ENCODE measurements around the gene CFAP20DC. TPM values are rescaled to one million over a fixed set of nuclear protein-coding genes. Genes with fewer than 3 reads are reported as not detected.

The CFAP20DC gene
- total RNA-seq, 1 donor: 2.2 TPM

DNA sequence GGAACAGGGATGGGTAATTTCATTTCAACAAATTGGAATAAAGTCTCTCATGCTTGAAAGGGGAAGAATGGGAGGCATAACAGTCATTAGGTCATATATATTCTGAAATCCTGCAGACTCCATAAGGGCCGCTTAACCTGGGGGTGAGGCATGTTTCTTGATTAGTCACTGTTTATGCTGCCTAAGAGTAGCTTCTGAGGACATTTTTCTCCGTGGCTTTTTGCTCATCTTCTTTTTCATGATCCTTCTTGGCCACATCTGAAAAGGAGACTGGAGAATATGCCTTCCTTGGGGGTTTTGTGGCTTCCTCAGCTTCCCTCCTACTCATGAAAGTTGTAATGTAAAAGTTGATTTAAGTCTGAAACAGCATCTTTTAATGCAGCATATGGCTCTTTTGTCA lies 20.0 kb upstream of the CFAP20DC start:
- TF ChIP-seq, protein P1, sequence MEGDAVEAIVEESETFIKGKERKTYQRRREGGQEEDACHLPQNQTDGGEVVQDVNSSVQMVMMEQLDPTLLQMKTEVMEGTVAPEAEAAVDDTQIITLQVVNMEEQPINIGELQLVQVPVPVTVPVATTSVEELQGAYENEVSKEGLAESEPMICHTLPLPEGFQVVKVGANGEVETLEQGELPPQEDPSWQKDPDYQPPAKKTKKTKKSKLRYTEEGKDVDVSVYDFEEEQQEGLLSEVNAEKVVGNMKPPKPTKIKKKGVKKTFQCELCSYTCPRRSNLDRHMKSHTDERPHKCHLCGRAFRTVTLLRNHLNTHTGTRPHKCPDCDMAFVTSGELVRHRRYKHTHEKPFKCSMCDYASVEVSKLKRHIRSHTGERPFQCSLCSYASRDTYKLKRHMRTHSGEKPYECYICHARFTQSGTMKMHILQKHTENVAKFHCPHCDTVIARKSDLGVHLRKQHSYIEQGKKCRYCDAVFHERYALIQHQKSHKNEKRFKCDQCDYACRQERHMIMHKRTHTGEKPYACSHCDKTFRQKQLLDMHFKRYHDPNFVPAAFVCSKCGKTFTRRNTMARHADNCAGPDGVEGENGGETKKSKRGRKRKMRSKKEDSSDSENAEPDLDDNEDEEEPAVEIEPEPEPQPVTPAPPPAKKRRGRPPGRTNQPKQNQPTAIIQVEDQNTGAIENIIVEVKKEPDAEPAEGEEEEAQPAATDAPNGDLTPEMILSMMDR (IDR thresholded peaks at IDR 0.05; ENCODE audit: extremely low read depth, low read depth, low read length): no peak
- Histone ChIP-seq H3K9me3 (ENCODE audit: low read depth, low read length) (no peaks in the 10 kb centered on the region), H3K79me2 (ENCODE audit: insufficient read depth, low read length) (no peaks in the 10 kb centered on the region), H3K27ac (ENCODE audit: low read depth, low read length) (no peak overlapping the region), H3K27me3 (ENCODE audit: insufficient read depth, low read length) (no peaks in the 10 kb centered on the region), H3K4me1 (ENCODE audit: insufficient read depth, low read length) (no peaks in the 10 kb centered on the region), H3K4me3 (ENCODE audit: insufficient read depth, low read length) (no peak overlapping the region), H2AFZ (ENCODE audit: low read length) (peak overlapping the region; percentile 20), H4K20me1 (ENCODE audit: insufficient read depth, low read length) (no peaks in the 10 kb centered on the region), H3K36me3 (ENCODE audit: insufficient read depth, low read length) (no peaks in the 10 kb centered on the region), H3K4me2 (ENCODE audit: insufficient read depth, low read length) (no peak overlapping the region)
- DNase-seq (ENCODE audit: insufficient read length, low spot score, missing footprints): peak; percentile 47

DNA sequence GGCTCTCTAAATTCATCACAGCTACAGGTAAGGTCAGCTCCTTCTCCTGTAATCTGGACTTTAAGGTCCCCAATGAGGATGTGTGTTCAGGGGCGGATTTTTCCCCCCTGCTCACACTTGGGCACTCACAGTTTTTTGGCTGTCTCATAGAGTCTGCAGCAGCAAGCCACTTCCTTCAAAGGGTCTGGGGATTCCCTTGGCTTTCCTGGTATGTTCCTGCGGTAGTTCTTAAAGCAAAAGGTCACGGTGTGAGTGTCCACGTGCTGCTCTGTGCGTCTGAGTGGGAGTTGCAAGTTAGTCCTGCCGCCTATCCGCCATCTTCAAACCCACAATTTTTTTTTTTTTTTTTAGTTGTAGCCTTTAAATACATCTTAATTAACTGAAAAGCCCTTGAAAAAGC lies 15.4 kb upstream of the CFAP20DC start:
- no peak for DNase-seq (ENCODE audit: insufficient read length, low spot score, missing footprints)
- peak overlapping the region; percentile 83 for H2AFZ ChIP-seq (ENCODE audit: low read length)
- H3K9me3 ChIP-seq (ENCODE audit: low read depth, low read length): no peaks in the 10 kb centered on the region
- no peaks in the 10 kb centered on the region for H3K4me1 ChIP-seq (ENCODE audit: insufficient read depth, low read length)
- no peak overlapping the region for H3K4me2 ChIP-seq (ENCODE audit: insufficient read depth, low read length)
- H3K27ac ChIP-seq (ENCODE audit: low read depth, low read length): no peak overlapping the region
- H3K4me3 ChIP-seq (ENCODE audit: insufficient read depth, low read length): no peak overlapping the region
- no peaks in the 10 kb centered on the region for H3K27me3 ChIP-seq (ENCODE audit: insufficient read depth, low read length)
- H3K36me3 ChIP-seq (ENCODE audit: insufficient read depth, low read length): no peaks in the 10 kb centered on the region
- H4K20me1 ChIP-seq (ENCODE audit: insufficient read depth, low read length): no peaks in the 10 kb centered on the region
- no peaks in the 10 kb centered on the region for H3K79me2 ChIP-seq (ENCODE audit: insufficient read depth, low read length)
- TF ChIP-seq, protein P1 (IDR thresholded peaks at IDR 0.05; ENCODE audit: extremely low read depth, low read depth, low read length): no peak

DNA sequence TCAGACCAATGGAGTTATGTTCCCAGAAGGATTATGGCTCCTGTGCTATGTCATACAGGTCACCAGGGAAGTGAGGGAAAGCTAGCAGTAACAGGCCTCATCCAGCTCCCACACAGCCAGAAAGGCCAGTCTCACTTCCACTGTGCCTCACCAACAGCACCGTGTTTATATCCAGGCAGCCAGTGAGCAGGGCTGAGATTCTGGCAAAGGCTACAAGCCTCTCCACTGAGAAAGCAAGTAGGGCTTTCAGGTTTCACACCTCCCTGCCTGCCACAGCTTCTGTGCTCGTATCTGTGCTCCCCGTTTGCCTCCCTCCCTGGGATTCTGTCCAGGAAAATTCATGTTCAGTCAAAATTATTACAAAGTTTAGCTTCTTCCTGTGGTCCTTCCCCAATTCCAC lies 14.9 kb upstream of the CFAP20DC start:
- DNase-seq (ENCODE audit: insufficient read length, low spot score, missing footprints): no peak
- Histone ChIP-seq H3K27me3 (ENCODE audit: insufficient read depth, low read length) (no peaks in the 10 kb centered on the region), H3K9me3 (ENCODE audit: low read depth, low read length) (no peaks in the 10 kb centered on the region), H2AFZ (ENCODE audit: low read length) (peak overlapping the region; percentile 83), H3K36me3 (ENCODE audit: insufficient read depth, low read length) (no peaks in the 10 kb centered on the region), H3K4me1 (ENCODE audit: insufficient read depth, low read length) (no peaks in the 10 kb centered on the region), H3K4me2 (ENCODE audit: insufficient read depth, low read length) (no peak overlapping the region), H3K4me3 (ENCODE audit: insufficient read depth, low read length) (no peak overlapping the region), H3K27ac (ENCODE audit: low read depth, low read length) (no peak overlapping the region), H3K79me2 (ENCODE audit: insufficient read depth, low read length) (no peaks in the 10 kb centered on the region), H4K20me1 (ENCODE audit: insufficient read depth, low read length) (no peaks in the 10 kb centered on the region)
- TF ChIP-seq, protein P1 (IDR thresholded peaks at IDR 0.05; ENCODE audit: extremely low read depth, low read depth, low read length): no peak

DNA sequence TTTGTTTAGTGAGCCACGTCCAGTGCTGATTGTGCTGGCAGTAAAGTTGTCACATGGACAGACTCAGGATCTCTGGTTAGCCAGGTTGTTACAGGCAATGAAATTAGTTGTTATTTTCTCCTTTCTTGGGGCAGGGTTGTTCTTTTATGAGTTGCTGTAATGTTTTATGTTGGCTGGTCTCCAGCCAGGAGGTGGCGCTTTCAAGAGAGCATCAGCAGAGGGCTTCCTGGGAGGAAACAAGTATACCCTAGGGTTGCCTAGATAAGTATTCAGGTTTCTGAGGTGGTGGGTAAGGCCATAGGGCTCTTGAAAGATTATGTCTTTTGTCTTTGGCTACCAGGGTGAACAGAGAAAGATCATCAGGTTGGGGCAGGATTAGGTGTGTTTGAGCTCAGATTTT lies 14.5 kb upstream of the CFAP20DC start:
- H3K79me2 ChIP-seq (ENCODE audit: insufficient read depth, low read length): no peaks in the 10 kb centered on the region
- H3K27me3 ChIP-seq (ENCODE audit: insufficient read depth, low read length): no peaks in the 10 kb centered on the region
- H3K4me1 ChIP-seq (ENCODE audit: insufficient read depth, low read length): no peaks in the 10 kb centered on the region
- no peak overlapping the region for H3K4me3 ChIP-seq (ENCODE audit: insufficient read depth, low read length)
- TF ChIP-seq, protein P1 (IDR thresholded peaks at IDR 0.05; ENCODE audit: extremely low read depth, low read depth, low read length): no peak
- H3K9me3 ChIP-seq (ENCODE audit: low read depth, low read length): no peaks in the 10 kb centered on the region
- no peak overlapping the region for H2AFZ ChIP-seq (ENCODE audit: low read length)
- DNase-seq (ENCODE audit: insufficient read length, low spot score, missing footprints): no peak
- no peaks in the 10 kb centered on the region for H4K20me1 ChIP-seq (ENCODE audit: insufficient read depth, low read length)
- H3K4me2 ChIP-seq (ENCODE audit: insufficient read depth, low read length): no peak overlapping the region
- H3K36me3 ChIP-seq (ENCODE audit: insufficient read depth, low read length): no peaks in the 10 kb centered on the region
- H3K27ac ChIP-seq (ENCODE audit: low read depth, low read length): no peak overlapping the region
